H1 (cell line): ENCODE data around the gene ACVR1. TPM values are rescaled to one million over a fixed set of nuclear protein-coding genes. Genes with fewer than 3 reads are reported as not detected.

Source experiments
- CTCF ChIA-PET: fragments of 300-600 bp; sonication (Branson Sonifier 250); formaldehyde crosslinking; loops from one replicate; lab custom pipeline; 2021; ENCODE audit not compliant: partially characterized antibody; lab: Charles Lee
- POLR2A ChIA-PET: fragments of 300-600 bp; sonication (Branson Sonifier 250); formaldehyde crosslinking; loops from one replicate; lab custom pipeline; 2021; ENCODE audit warnings: inconsistent platforms; ENCODE audit not compliant: partially characterized antibody; lab: Charles Lee
- DNase-seq, 2 experiments: peaks; one replicate each; pipeline versions ENCODE4 v3.0.0 to v3.0.0-alpha.2; 2010 to 2022; ENCODE audit warnings: low spot score in 2 of 2, low read depth in 1 of 2, mixed read lengths in 1 of 2
- FAIRE-seq: peaks from 2 replicates; lab custom pipeline; 2011; peaks lifted over from hg19 to GRCh38; lab: Jason Lieb, UNC
- H2AFZ ChIP-seq: 2 replicates; pipeline ENCODE4 v1.8.1; 2012; ENCODE audit warnings: low read length, inconsistent platforms
- H2AK5ac ChIP-seq: 2 replicates; pipeline ENCODE4 v1.6.1; 2013; ENCODE audit warnings: low read depth, low read length
- H2BK120ac ChIP-seq: replicated peaks from 2 replicates; pipeline ENCODE3; 2013; ENCODE audit warnings: low read depth, low read length, inconsistent platforms
- H2BK12ac ChIP-seq: 2 replicates; pipeline ENCODE4 v1.6.1; 2013; ENCODE audit warnings: low read depth, low read length
- H2BK15ac ChIP-seq: 2 replicates; pipeline ENCODE4 v1.6.1; 2013; ENCODE audit warnings: low read length
- H2BK20ac ChIP-seq: 2 replicates; pipeline ENCODE4 v1.6.1; 2013; ENCODE audit warnings: low read length
- H2BK5ac ChIP-seq: 2 replicates; pipeline ENCODE4 v1.6.1; 2013; ENCODE audit warnings: low read depth, low read length
- H3K14ac ChIP-seq: 2 replicates; pipeline ENCODE4 v1.6.1; 2013; ENCODE audit warnings: inconsistent platforms; ENCODE audit not compliant: insufficient read length
- H3K18ac ChIP-seq: 2 replicates; pipeline ENCODE4 v1.6.1; 2013; ENCODE audit warnings: low read length; ENCODE audit errors: extremely low read depth
- H3K23ac ChIP-seq: 2 replicates; pipeline ENCODE4 v1.6.1; 2013; ENCODE audit warnings: inconsistent platforms; ENCODE audit not compliant: insufficient read length
- H3K23me2 ChIP-seq: 2 replicates; pipeline ENCODE4 v1.6.1; 2013; ENCODE audit warnings: low read depth, low read length
- H3K27ac ChIP-seq: 2 replicates; pipeline ENCODE4 v1.6.1; 2011; ENCODE audit warnings: low read depth, low read length, inconsistent platforms
- H3K27me3 ChIP-seq, 4 experiments: replicated peaks in 1 of 4; 1 replicate in 1 of 4; 2 replicates in 3 of 4; pipeline versions ENCODE4 v1.6.1 to v1.8.1; 2011 to 2013; ENCODE audit warnings: low read length in 3 of 4, mild to moderate bottlenecking in 3 of 4, inconsistent platforms in 2 of 4, mixed read lengths in 2 of 4, moderate library complexity in 1 of 4; ENCODE audit not compliant: control insufficient read depth in 3 of 4, insufficient read depth in 3 of 4; ENCODE audit errors: extremely low read depth in 1 of 4
- H3K36me3 ChIP-seq, 4 experiments: 2 replicates each; pipeline versions ENCODE4 v1.6.1 to v1.8.1; 2011 to 2013; ENCODE audit warnings: mild to moderate bottlenecking in 4 of 4, low read length in 3 of 4, moderate library complexity in 2 of 4, control low read depth in 1 of 4, inconsistent platforms in 1 of 4; ENCODE audit not compliant: insufficient read depth in 4 of 4, control insufficient read depth in 2 of 4
- H3K4ac ChIP-seq: replicated peaks from 2 replicates; pipeline ENCODE3; 2013; ENCODE audit warnings: low read length, low read depth, mixed read lengths, inconsistent platforms; ENCODE audit not compliant: insufficient read length
- H3K4me1 ChIP-seq, 4 experiments: replicated peaks in 1 of 4; 1 replicate in 1 of 4; 2 replicates in 3 of 4; pipeline versions ENCODE4 v1.6.1 to v1.8.1; 2011 to 2013; ENCODE audit warnings: low read length in 3 of 4, inconsistent platforms in 2 of 4, mixed read lengths in 1 of 4; ENCODE audit not compliant: insufficient read depth in 4 of 4, control insufficient read depth in 3 of 4
- H3K4me2 ChIP-seq, 2 experiments: 2 replicates each; pipeline versions ENCODE4 v1.6.1 to v1.8.1; 2011 to 2013; ENCODE audit warnings: low read depth in 2 of 2, low read length in 2 of 2, control low read depth in 1 of 2, inconsistent platforms in 1 of 2, mild to moderate bottlenecking in 1 of 2; ENCODE audit not compliant: insufficient read depth in 1 of 2
- H3K4me3 ChIP-seq, 4 experiments: fragments of 200-600, 300-600 bp in 1 of 4; sonication (generic), shearing (Covaris generic), sonication (Bioruptor Twin) in 1 of 4; 2 replicates each; pipeline versions ENCODE4 v1.5.1 to v1.8.1; 2011 to 2016; ENCODE audit warnings: low read length in 4 of 4, low read depth in 3 of 4, control low read depth in 2 of 4, inconsistent platforms in 2 of 4, mild to moderate bottlenecking in 2 of 4, mixed read lengths in 1 of 4, moderate library complexity in 1 of 4; ENCODE audit not compliant: insufficient read depth in 2 of 4; ENCODE audit errors: extremely low read depth in 1 of 4
- H3K56ac ChIP-seq: replicated peaks from 2 replicates; pipeline ENCODE3; 2013; ENCODE audit warnings: low read depth, mild to moderate bottlenecking, mixed read lengths, low read length, inconsistent platforms; ENCODE audit not compliant: insufficient read length
- H3K79me1 ChIP-seq: 2 replicates; pipeline ENCODE4 v1.6.1; 2013; ENCODE audit warnings: low read depth, low read length, control low read depth
- H3K79me2 ChIP-seq, 2 experiments: 2 replicates each; pipeline versions ENCODE4 v1.6.1 to v1.8.1; 2012 to 2013; ENCODE audit warnings: low read length in 2 of 2, mild to moderate bottlenecking in 2 of 2, inconsistent platforms in 1 of 2; ENCODE audit not compliant: insufficient read depth in 2 of 2, control insufficient read depth in 1 of 2
- H3K9ac ChIP-seq, 4 experiments: replicated peaks in 1 of 4; 1 replicate in 1 of 4; 2 replicates in 3 of 4; pipeline versions ENCODE4 v1.6.1 to v1.8.1; 2011 to 2013; ENCODE audit warnings: low read depth in 3 of 4, low read length in 3 of 4, control low read depth in 2 of 4, mild to moderate bottlenecking in 2 of 4, moderate library complexity in 2 of 4, inconsistent platforms in 1 of 4; ENCODE audit errors: extremely low read depth in 1 of 4
- H3K9me3 ChIP-seq, 2 experiments: 2 replicates each; pipeline versions ENCODE4 v1.6.1 to v1.8.1; 2012 to 2013; ENCODE audit warnings: mild to moderate bottlenecking in 2 of 2, moderate library complexity in 2 of 2, control low read depth in 1 of 2, inconsistent platforms in 1 of 2, low read depth in 1 of 2, low read length in 1 of 2, mixed read lengths in 1 of 2; ENCODE audit not compliant: insufficient read depth in 2 of 2
- H4K20me1 ChIP-seq, 2 experiments: replicated peaks in 1 of 2; 2 replicates each; pipeline versions ENCODE3 to v1.8.1; 2011 to 2013; ENCODE audit warnings: inconsistent platforms in 2 of 2, low read length in 2 of 2, mild to moderate bottlenecking in 1 of 2; ENCODE audit not compliant: insufficient read depth in 2 of 2, control insufficient read depth in 1 of 2
- H4K5ac ChIP-seq: 2 replicates; pipeline ENCODE4 v1.6.1; 2013; ENCODE audit warnings: low read length, low read depth, mixed read lengths, inconsistent platforms; ENCODE audit not compliant: insufficient read length
- H4K8ac ChIP-seq: 2 replicates; pipeline ENCODE4 v1.8.0; 2013; ENCODE audit warnings: mild to moderate bottlenecking, moderate library complexity, low read length, inconsistent platforms; ENCODE audit not compliant: insufficient read depth; ENCODE audit errors: extremely low read depth
- H4K91ac ChIP-seq: replicated peaks from 2 replicates; pipeline ENCODE3; 2013; ENCODE audit warnings: low read length, mixed read lengths, inconsistent platforms; ENCODE audit not compliant: insufficient read length
- CREB1 ChIP-seq: IDR thresholded peaks from 2 replicates; pipeline ENCODE4 v1.6.1; 2012; ENCODE audit warnings: inconsistent platforms
- GTF2F1 ChIP-seq: IDR thresholded peaks from 2 replicates; pipeline ENCODE4 v1.6.1; 2012; ENCODE audit warnings: low read depth, low read length, improper control_type of control experiment, borderline replicate concordance
- JUN ChIP-seq: IDR thresholded peaks from 2 replicates; pipeline ENCODE4 v1.6.1; 2011; ENCODE audit warnings: low read depth, mild to moderate bottlenecking, improper control_type of control experiment, low read length
- POU5F1 ChIP-seq: IDR thresholded peaks from 2 replicates; pipeline ENCODE4 v1.6.1; 2011; ENCODE audit warnings: low read depth, mild to moderate bottlenecking, low read length, moderate library complexity
- RAD21 ChIP-seq, 2 experiments: IDR thresholded peaks in 1 of 2; conservative IDR thresholded peaks in 1 of 2; 2 replicates each; pipeline ENCODE4 v1.6.1; 2011; ENCODE audit warnings: low read depth in 2 of 2, low read length in 2 of 2, improper control_type of control experiment in 1 of 2, inconsistent platforms in 1 of 2, mild to moderate bottlenecking in 1 of 2, moderate library complexity in 1 of 2
- SAP30 ChIP-seq: fragments of 300-600 bp; sonication (generic); IDR thresholded peaks from 2 replicates; pipeline ENCODE4 v1.7.1; 2012; ENCODE audit warnings: low read length, moderate library complexity, mild to moderate bottlenecking, inconsistent platforms; ENCODE audit not compliant: insufficient read depth, insufficient replicate concordance
- TEAD4 ChIP-seq: IDR thresholded peaks from 2 replicates; pipeline ENCODE4 v1.6.1; 2012; ENCODE audit warnings: low read depth, low read length, inconsistent platforms, mixed read lengths
- WGBS, 2 experiments: shearing (Covaris generic) in 1 of 2; methylation state at CpG; one replicate each; pipeline versions ENCODE4 v1.1.6 to v1.1.7; 2013 to 2015; ENCODE audit warnings: low lambda C conversion rate in 2 of 2, mixed read lengths in 2 of 2, inconsistent platforms in 1 of 2, low coverage in 1 of 2, missing lambda C conversion rate in 1 of 2; ENCODE audit not compliant: insufficient replicate concordance in 2 of 2, insufficient coverage in 1 of 2, insufficient read length in 1 of 2; ENCODE audit errors: extremely low coverage in 1 of 2, missing lambda C conversion rate in 1 of 2; 5-methylcytosine and 5-hydroxymethylcytosine counted together
- polyA plus RNA-seq, 7 experiments: library from polyadenylated mRNA; depleted of rRNA in 3 of 7; stranded (reverse) in 5 of 7; unstranded in 2 of 7; fragments of >200 nt in 5 of 7; fragments of 200-250 nt in 2 of 7; gene quantifications; 1 replicate in 5 of 7; 2 replicates in 1 of 7; 4 replicates in 1 of 7; pipeline versions ENCODE4 v1.2.1 to v1.2.3, GENCODE V29; 2011 to 2013; ENCODE audit warnings: missing spikeins in 2 of 7, mixed read lengths in 2 of 7
- total RNA-seq: library from RNA; stranded (reverse); fragmentation: NEBNext Ultra II Directional; extraction: Animal tissue kit (Norgen Biotek cat#: 25700); gene quantifications from 2 replicates; pipeline ENCODE4 v1.2.1, GENCODE V29; 2021
- TF ChIP-seq, protein P1 (sequence below): IDR thresholded peaks from 2 replicates; pipeline ENCODE4 v1.6.1; 2012; ENCODE audit warnings: low read length, inconsistent platforms

Gene ACVR1
- total and polyA plus RNA-seq, 2 of the 8 experiments (the other 6 are each of a cell fraction or from before 2014, with no cell fraction given) = 8.5 to 17.7 TPM

DNA sequence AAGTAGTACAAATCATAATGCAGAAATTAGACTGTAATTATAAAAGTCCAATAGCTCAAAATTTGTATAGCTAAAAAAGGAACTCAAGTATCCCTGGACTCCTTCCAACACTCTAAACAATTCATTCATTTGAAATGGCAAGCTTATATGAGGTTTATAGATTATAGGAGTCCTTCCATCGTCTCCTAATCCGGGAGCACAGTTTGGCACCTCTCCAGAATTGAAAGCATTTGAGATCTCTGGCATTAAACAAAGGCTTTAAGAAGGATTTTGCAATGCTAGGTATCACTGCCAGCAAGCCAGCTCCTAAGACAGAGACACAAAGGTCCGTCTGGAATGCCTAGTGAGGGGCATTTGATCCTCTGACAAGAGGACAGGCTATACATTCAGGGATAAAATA lies 90.9 kb downstream of the ACVR1 start:
- Histone ChIP-seq H3K9me3 (no peaks in the 10 kb centered on the region), H4K91ac (no peak overlapping the region), H3K27me3 (no peaks in the 10 kb centered on the region), H4K5ac (no peak overlapping the region), H2AK5ac (no peak overlapping the region), H3K23ac (no peak overlapping the region), H3K4me3 (no peak overlapping the region), H2BK120ac (no peak overlapping the region), H3K14ac (no peak overlapping the region), H2BK15ac (no peak overlapping the region), H3K79me2 (no peaks in the 10 kb centered on the region), H2BK5ac (no peak overlapping the region), H4K8ac (no peak overlapping the region), H3K23me2 (no peaks in the 10 kb centered on the region; the same call in 1 of the 2 replicates), H3K9ac (no peak overlapping the region), H3K27ac (no peak overlapping the region), H2AFZ (no peak overlapping the region), H3K4ac (no peak overlapping the region), H3K79me1 (no peaks in the 10 kb centered on the region), H3K4me2 (no peak overlapping the region), H3K4me1 (peaks cover 0 to 21% (median 5%) of the 10 kb centered on the region in 4 experiments; a peak in 3 of 7 replicates), H2BK12ac (no peak overlapping the region), H3K18ac (no peak overlapping the region), H3K36me3 (0 out of 8 replicates have a peak, but pooled peaks cover 0 to 2% (median under 1%) of the 10 kb centered on the region in 4 experiments), H3K56ac (no peak overlapping the region), H4K20me1 (no peaks in the 10 kb centered on the region), H2BK20ac (no peak overlapping the region)
- FAIRE-seq (no peak), DNase-seq (no peak)
- ChIA-PET CTCF (interaction anchor here (1.0 to 5.8 kb wide), 4 partner anchors 12 to 193 kb away, joined by 3 to 26 read pairs (median 3); no protein-coding TSS in a partner anchor), POLR2A (interaction anchor here (1.4 kb wide), 1 partner anchor 54 kb away, joined by 3 read pairs; no protein-coding TSS in a partner anchor)
- WGBS, 2 experiments = 84% methylated on average over 3 of the region's 3 CpGs; no CpG with 5 or more reads in 1 of the 2 experiments
- TF ChIP-seq TEAD4 (no peak), POU5F1 (no peak), GTF2F1 (no peak), CREB1 (no peak), JUN (no peak), SAP30 (no peak), RAD21 (IDR thresholded peaks at IDR 0.05 in 1 of 2, conservative IDR thresholded peaks at IDR 0.05 in 1 of 2; ENCODE audit: low read depth in 2 of 2, low read length in 2 of 2) (no peak)
- TF ChIP-seq, protein P1, sequence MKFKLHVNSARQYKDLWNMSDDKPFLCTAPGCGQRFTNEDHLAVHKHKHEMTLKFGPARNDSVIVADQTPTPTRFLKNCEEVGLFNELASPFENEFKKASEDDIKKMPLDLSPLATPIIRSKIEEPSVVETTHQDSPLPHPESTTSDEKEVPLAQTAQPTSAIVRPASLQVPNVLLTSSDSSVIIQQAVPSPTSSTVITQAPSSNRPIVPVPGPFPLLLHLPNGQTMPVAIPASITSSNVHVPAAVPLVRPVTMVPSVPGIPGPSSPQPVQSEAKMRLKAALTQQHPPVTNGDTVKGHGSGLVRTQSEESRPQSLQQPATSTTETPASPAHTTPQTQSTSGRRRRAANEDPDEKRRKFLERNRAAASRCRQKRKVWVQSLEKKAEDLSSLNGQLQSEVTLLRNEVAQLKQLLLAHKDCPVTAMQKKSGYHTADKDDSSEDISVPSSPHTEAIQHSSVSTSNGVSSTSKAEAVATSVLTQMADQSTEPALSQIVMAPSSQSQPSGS = no peak
